ENCODE data around the gene TMBIM1.
"Not testable (repeated sequence)": the region's sequence is repeated elsewhere in the genome, so short reads cannot be mapped to it uniquely, and the experiment has no call there.

Gene TMBIM1

DNA sequence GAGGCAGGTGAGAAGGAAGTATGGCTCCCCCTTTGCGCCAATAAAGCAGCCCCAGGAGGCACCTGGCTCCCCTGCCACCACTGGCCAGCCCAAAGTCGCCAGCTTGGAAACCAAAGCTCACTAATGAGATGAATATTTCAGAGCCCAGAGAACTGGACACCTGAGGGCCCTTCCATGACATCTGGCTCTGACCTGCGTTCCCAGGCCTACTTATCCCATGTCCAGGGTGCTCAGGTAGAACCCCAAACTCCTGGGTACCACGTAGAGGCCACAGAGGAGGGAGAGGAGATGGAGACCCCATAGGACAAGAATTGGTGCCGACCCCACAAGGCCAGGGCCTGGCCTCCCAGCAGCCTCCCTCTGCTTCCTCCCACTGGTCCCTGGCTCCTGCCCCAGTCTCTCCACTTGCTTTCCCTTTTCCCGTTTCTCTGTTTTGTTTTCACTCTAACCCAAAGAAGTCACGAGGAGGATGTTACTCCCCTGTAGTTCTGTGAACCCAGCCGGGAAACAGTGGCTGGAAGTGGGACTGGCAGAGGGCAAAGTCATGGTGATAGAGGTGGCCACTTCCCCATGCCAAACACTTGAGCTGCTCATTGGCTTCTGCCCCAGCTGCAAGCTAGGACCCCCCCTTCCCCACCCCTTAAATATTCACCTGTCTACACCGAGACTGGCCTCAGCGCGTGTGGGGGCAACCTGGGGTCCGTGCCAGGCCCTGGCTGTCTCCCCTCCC is 820 bp downstream of the TMBIM1 start:
- DNase-seq (ENCODE audit: low read depth), result peak; percentile 14

- DNase-seq (ENCODE audit: low read depth), result no peak
Observed at GRCh38 chr2:218290316-218291261, 1.7 kb downstream of the TMBIM1 start.

DNA sequence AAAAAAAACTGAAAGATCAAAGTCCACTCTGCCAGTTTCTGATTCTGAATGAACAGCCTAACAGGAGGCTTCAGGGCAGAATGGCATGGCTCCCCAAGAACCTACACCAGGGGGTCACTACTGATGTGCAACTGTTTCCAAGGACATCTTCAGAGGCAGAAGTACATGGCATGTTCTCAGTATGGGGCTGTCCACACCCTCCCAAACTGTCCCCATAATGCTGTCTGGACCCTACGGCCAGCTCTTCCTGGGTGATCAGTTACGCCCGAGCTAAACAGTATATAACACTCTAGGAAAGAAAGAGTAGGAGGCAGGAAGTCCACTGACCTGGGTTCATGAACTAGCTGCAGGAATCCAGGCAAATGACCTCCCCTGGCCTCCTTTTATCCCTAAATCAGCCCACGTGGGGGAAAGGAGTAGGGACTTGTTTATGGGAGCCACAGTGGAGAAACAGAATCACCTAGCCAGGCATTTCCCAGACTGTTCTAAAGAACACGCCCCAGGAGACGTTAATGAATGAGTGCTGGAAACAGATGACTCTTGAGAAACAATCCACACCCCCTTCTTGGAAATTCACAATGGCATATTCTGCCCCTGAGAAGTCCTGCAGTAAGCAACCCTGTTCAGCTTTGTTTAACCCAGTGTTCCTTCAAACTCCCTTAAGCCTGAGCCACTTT is 2.5 kb downstream of the TMBIM1 start:
- peak; percentile 62 for DNase-seq (ENCODE audit: low read depth)

DNA sequence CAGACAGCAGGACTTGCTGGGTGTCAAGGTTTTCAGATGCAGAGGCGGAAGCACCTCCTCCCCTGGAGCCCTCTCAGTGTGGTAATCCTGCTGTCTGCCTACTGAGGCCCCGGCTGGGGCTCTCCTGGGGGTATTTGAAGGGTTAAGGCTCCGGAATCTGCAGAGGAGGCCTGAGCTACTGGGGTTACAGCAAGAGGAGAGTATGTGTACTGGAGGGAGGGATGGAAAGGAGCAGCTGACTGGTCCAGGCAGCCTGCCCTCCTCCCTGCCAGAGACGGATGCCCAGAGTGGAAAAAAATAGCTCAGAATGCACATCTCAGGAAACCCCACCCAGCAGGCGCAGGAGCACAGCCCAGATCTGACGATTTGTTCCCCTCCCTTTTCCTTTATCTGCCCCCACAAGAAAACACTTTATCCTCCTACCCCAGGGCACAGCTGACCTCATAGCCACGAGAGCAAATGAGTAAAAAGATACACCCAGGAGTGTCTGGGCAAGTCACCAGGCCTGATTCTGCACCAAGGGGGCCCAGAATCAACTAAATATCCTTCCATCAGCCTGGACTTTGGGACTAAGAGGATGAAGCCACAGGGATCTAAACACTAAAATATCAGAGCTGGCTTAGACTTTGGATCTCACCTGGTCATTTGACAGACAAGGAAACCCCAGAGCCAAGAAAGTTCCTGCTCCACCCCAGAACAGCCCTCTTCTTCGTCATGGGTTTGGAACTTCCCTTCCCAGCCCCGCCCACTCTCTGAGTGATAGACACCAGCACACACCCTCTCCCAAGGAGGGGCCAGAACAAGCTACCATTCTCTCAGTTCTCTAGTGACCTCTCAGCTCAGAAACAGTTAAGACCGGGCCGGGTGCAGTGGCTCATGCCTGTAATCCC is 5.5 kb downstream of the TMBIM1 start:
- peak; percentile 99 for DNase-seq (ENCODE audit: low read depth)

GRCh38 chr2:218285604-218286003 is 6.7 kb downstream of the TMBIM1 start:
- peak; percentile 96 for DNase-seq (ENCODE audit: low read depth)

DNA sequence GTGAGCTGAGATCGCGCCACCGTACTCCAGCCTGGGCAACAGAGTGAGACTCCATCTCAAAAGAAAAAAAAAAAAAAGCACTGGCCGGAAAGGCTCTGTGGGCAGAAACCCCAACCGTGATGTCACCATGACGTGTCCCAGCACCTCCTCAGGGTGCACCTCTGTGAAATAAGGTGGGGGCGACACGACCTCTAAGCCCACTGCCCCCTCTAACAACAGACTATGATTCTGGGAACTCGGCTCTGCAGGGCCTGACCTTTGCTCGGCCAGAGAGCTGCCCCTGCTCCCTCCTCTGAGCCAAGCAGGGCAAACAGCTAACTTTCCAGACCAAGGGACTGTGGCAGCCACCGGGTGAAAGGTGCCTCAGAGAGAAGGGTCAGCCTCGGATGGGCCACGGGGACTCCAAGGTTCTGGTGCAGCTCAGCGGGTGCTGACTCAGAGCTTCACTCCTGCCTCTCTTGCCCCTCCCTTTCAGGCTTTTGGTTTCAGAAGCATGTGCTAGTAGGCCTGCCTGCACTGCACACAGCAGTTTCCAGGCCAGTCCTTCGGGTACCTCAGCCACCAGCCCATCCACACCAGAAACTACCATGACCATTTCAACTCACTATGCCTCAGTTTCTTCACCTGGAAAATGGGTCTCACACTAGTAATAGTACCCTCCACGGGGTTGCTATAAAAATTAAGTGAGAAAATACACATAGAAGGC is 8.0 kb downstream of the TMBIM1 start:
- peak; percentile 81 for DNase-seq (ENCODE audit: low read depth)

- peak; percentile 39 for DNase-seq (ENCODE audit: low read depth)
Observed at GRCh38 chr2:218282173-218282991, 9.9 kb downstream of the TMBIM1 start.

DNA sequence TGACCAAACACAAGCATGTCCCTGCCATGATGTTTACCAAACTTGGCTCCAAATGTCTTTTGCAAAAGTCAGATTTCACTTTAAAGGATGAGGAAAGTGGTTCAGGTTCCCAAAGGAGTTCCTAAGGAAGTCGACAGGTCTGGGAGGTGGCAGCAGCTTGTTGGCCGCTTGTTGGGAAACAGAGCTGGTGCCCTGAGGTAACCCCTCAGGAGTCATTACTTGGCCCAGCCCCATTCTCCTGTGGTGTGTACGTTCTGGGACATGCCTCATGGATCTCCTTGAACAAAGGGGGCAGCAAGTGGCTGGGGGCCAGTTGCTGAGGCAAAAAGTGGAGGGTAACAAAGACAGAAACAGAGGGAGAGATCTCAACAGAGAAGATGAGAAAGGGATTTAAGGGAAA is 10.9 kb downstream of the TMBIM1 start:
- DNase-seq (ENCODE audit: low read depth), result peak; percentile 34

- DNase-seq (ENCODE audit: low read depth), result no peak
Observed at GRCh38 chr2:218280260-218280870, 11.9 kb downstream of the TMBIM1 start.

GRCh38 chr2:218278531-218279360 is 13.6 kb downstream of the TMBIM1 start:
- no peak for DNase-seq (ENCODE audit: low read depth)

DNA sequence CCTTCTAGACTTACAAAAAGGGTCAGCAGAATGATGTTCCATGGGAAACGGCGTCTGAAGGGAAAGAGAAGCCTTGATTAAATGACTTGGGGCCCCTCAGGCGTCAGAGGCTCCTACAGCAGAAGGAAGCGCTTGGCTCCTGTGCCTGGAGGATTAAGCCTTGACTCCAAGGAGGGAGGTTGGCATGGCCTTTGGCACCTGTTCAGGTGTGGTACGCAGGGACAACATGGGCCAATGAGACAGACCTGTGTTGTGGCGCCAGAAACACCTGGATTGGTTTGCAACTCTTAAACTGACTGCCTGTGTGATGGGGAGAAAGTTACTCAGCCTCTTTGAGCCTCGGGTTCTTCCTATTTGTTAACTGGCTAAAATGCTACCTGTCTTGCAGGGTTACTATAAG is 14.4 kb downstream of the TMBIM1 start:
- DNase-seq (ENCODE audit: low read depth), result no peak

GRCh38 chr2:218276986-218277755 is 15.1 kb downstream of the TMBIM1 start:
- DNase-seq (ENCODE audit: low read depth), result no peak

- DNase-seq (ENCODE audit: low read depth), result no peak
Observed at GRCh38 chr2:218275371-218276072, 16.8 kb downstream of the TMBIM1 start.

DNA sequence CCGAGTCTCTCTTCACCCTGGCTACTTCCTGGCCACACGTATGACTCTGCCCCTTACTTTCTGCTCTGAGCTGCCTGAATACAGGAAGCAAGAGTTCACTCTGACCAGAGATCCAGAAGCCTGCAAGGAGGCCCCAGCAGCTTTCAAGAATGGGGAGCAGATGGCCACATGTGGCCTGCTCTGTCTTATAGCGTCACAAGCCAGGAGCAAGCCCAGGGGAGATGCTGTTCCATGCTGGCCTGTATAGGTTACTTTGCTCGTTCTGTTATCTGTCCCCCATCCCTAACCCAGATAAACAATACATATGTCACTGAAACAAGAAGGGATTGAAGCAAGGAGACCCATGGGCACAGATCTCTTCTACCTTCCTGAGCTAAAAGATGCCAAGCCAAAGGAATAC is 17.7 kb downstream of the TMBIM1 start:
- no peak for DNase-seq (ENCODE audit: low read depth)

DNA sequence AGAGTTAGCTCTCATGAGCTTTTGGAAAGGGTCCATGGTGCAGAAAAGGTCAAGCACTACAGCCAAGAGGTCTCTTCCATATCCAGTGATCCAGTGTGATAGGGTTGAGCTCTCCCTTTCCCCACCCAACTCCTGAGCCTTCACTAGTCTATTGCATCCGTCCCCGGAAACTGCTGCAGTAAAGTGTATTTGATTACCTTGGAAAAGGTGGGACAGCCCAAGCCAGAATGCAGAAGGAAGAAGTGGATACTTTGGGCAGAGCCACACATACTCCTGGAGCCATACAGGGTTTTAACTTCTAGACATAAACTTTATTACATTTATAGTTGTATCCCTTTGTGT is 18.4 kb downstream of the TMBIM1 start:
- DNase-seq (ENCODE audit: low read depth), result no peak

DNA sequence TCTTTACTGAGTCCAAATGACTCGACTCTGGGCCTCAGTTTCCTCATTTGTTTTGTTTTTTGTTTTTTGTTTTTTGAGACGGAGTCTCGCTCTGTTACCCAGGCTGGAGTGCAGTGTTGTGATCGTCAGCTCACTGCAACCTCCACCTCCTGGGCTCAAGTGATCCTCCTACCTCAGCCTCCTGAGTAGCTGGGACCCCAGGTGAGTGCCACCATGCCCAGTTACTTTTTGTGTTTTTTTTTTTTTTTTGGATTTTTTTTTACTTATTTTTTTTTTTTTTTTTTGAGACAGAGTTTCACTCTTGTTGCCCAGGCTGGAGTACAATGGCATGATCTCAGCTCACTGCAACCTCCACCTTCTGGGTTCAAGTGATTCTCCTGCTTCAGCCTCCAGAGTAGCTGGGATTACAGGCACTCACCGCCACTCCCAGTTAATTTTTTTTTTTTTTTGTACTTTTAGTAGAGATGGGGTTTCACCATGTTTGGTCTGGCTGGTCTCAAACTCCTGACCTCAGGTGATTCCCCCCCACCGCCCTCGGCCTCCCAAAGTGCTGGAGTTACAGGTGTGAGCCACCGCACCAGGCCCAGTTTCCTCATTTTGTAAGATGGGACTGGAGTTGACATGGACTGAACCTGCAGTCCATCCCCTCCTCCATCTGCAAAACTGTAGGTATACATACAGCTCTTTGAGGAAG is 18.9 kb downstream of the TMBIM1 start:
- DNase-seq (ENCODE audit: low read depth), result not testable (repeated sequence)

Measured in fibroblast of gingiva (primary cell).